DMS114 treated with DMSO at 0.1 percent for 48 hours (cell line): Measurements from ENCODE around the gene G6PC1.
"Not testable (repeated sequence)": the region's sequence is repeated elsewhere in the genome, so short reads cannot be mapped to it uniquely, and the experiment has no call there.

Source experiments
- DNase-seq: peaks from one replicate; lab custom pipeline; 2025; ENCODE audit not compliant: unreplicated experiment; lab: John Stamatoyannopoulos, UW

Gene G6PC1

DNA sequence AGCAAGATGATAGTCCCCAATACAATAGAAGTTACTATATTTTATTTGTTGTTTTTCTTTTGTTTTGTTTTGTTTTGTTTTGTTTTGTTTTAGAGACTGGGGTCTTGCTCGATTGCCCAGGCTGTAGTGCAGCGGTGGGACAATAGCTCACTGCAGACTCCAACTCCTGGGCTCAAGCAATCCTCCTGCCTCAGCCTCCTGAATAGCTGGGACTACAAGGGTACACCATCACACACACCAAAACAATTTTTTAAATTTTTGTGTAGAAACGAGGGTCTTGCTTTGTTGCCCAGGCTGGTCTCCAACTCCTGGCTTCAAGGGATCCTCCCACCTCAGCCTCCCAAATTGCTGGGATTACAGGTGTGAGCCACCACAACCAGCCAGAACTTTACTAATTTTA, 618 bp upstream of the G6PC1 start:
- not testable (repeated sequence) for DNase-seq

DNA sequence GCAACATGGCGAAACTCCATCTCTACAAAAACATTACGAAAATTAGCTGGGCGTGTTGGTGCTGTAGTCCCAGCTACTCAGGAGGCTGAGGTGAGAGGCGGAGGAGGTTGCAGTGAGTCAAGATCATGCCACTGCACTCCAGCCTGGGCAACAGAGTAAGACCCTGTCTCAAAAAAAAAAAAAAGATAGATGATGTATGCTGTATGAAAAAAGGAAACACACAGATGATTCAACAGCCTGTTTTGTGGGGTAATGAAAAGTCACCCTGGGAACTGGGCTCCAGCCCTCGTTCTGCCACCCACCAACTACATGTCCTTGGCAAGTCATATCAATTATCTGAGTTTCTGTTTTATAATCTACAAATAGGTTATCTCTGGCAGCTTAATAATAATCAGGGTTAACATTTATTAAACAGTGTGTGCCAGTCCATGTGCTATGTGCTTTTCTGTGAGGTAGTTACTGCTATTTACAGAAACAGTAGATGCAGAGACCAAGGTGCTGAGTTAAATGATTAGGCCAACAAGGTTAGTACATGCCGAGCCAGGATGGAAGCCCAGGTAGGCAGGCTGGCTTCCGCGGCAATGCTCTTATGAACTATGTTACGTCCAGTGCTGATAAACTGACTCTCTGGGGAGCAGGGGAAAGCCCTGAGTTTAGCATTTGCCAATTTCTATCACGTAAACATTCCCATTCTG, 1.1 kb downstream of the G6PC1 start:
- no peak for DNase-seq

DNA sequence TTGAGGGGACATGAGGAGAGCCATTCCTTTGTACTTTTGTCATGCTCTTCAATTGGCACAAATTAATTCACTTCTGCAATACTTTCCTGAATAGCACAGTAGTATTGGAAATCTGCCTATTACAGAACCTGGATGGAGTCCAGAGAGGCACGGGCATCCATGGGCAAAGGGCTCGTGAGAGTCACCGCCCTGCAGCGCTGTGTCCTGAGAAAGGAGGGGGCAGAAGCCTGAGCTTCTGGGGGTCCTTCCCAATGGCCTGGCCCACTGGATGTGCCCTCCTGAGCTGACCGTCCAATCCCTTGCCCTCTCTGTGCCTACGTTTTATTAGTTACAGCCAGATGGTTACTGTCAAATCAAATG, 3.5 kb downstream of the G6PC1 start:
- no peak for DNase-seq

DNA sequence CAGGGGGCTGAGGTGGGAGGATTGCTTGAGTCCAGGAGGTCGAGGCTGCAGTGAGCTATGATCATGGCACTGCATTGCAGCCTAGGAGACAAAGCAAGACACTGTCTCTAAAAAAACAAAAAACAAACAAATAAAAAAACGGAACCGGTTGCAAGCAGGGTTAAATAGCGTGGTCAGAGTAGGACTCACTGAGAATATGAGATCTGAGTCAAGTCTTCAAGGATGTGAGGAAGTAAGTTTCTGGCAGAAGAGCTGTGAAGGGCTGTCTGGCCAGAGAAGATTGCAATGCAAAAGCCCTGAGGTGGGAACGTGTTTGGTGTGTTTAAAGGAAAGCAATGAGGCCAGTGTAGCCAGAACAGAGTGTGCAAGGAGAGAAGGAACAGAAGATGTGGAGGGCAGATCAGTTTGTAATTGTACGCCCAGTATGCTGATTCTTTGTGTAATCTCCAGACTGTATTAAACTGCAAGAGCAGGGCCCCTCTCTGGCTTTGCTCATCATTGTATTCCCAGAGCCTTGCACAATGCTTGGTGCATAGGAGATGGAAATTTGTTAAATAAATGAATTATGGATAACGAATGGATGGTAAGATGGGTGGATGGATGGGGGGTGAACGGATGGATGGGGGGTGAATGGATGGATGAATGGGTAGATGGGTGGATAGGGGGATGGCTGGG, 6.3 kb downstream of the G6PC1 start:
- no peak for DNase-seq

DNA sequence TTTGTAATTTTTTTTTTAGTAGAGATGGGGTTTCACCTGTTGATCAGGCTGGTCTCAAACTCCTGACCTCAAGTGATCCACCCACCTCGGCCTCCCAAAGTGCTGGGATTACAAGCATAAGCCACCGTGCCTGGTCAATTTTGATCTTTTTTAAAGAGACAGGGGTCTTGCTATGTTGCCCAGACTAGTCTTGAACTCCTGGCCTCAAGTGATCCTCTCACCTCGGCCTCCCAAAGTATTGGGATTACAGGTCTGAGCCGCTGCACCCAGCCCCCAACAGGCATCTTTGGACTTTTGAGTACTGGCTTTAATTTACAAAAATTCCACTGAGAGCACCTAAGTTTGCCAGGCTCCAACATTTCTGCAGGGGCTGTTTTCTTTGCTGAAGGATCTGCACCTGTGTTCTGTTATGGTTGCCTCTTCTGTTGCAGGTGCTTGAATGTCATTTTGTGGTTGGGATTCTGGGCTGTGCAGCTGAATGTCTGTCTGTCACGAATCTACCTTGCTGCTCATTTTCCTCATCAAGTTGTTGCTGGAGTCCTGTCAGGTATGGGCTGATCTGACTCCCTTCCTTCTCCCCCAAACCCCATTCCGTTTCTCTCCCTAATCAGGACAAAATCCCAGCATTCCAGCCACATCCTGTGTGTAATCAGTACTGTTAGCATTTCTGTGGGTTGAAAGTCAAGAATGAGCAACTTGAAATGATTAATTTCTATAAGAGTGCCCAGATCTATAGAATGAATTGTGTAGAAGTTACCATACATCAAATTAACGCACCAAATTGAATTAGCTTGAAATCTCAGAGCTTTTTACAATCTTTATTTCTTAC, 8.5 kb downstream of the G6PC1 start:
- no peak for DNase-seq

DNA sequence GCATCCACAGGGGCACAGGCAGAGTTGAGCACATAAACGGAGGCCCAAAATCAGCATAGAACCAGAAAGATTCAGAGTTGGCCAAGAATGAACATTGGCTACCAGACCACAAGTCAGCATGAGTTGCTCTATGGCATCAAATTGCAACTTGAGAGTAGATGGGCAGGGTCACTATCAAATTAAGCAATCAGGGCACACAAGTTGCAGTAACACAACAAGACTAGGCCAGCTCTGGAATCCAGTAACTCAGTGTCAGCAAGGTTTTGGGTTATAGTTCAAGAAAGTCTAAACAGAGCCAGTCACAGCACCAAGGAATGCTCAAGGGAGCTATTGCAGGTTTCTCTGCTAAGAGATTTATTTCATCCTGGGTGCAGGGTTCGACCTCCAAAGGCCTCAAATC, 12.9 kb downstream of the G6PC1 start:
- no peak for DNase-seq

DNA sequence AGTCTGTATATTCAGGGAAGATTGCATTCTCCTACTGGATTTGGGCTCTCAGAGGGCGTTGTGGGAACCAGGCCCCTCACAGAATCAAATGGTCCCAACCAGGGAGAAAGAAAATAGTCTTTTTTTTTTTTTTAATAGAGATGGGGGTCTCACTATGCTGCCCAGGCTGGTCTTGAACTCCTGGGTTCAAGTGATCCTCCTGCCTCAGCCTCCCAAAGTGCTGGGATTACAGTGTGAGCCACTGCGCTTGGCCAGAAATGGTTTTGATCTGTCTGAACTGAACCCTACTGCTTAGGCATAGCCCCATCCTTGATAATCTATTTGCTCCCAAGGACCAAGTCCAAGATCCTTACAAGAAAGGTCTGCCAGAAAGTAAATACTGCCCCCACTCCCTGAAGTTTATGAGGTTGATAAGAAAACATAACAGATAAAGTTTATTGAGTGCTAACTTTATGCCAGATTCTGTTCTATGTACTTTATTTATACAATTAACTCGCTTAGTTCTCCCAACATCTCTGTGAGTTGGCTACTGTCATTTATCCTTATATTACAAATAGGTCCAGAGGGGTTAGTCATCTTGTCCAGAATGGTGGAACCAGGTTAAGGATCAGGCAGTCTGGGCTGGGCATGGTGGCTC, 13.5 kb downstream of the G6PC1 start:
- no peak for DNase-seq

DNA sequence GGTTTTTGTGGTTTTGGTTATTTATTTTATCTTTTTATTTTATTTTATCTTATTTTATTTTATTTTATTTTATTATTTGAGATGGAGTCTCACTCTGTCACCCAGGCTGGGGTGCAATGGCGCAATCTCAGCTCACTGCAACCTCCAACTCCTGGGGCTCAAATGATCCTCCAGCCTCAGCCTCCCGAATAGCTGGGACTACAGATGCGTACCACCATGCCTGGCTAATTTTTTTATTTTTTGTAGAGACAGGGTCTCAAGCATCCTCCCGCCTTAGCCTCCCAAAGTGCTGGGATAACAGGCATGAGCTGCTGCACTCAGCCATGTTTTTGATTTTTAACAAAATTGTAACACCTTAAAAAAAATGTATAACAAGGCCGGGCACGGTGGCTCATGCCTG, 14.7 kb downstream of the G6PC1 start:
- not testable (repeated sequence) for DNase-seq

DNA sequence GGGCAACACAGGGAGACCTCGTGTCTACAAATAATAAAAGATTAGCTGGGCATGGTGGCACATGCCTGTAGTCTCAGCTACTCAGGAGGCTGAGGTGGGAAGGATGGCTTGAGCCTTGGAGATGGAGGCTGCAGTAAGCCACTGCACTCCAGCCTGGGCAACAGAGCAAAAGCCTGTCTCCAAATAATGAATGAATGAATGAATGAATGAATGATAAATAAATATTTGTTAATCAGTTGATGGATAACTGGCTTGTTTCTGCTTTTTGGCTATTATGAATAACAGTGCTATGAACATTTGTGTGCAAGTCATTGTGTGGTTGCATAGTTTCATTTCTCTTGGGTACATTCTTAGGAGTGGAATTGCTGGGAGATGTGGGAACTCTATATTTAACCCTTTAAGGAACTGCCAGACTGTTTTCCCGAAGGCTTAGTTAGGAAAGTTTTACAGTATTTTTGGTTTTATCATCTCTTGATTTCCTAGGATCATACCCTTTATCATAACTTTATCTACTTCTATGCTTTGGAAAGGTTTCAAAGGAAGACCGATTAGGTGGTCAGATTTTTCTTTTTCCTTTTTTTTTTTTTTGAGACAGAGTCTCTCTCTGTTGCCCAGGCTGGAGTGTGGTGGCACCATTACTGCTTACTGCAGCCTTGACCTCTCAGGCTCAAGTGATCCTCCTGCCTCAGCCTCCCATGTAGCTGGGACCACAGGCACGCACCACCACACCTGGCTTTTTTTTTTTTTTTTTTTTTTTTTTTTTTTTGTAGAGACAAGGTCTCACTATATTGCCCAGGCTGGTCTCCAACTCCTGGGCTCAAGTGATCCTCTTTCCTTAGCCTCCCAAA, 16.0 kb downstream of the G6PC1 start:
- not testable (repeated sequence) for DNase-seq

DNA sequence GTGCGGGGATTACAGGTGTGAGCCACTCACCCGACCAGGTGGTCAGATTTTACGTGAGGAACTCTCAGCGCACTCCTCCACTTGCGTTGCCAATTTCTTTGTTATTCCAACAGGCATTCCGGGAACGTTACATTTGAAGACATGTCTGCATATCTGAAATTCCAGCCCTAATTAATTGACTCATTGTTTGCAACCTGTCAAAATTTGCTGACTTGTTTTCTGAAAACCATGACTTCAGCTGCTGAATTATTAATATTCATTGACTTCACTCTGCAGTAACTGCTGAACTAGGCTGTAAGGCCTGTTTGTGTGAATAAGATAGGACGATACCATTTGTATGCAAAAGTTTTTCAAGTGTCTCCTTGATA, 16.6 kb downstream of the G6PC1 start:
- DNase-seq = no peak

DNA sequence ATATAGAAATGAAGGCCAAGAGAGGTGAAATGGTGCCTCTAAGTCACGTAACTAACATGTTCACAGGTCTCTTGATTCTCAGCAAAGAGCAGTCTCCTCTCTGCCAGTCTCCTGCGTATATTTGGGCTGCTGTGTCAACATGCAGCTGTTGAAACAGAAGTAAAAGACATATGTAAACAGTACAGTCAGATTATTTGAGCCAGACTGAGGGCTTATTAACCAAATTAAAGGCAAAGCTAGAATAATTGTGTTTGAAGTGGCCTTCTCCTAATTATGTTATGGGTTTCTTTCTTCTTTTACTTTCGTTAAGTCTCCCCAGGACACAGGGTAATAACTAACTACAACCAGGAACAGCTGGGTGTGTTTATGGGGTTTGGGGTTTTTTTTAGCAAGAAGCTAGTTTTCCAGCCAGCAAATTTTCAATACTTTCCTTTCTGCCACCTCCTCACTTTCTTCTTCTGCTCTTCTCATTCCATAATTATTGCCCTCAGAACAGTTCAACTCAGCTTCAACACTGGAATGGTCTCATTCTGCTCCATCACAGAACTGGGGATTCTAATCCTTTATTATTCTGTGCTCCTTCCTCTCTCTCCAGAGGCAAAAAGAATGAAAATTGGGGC, 18.4 kb downstream of the G6PC1 start:
- no peak for DNase-seq

DNA sequence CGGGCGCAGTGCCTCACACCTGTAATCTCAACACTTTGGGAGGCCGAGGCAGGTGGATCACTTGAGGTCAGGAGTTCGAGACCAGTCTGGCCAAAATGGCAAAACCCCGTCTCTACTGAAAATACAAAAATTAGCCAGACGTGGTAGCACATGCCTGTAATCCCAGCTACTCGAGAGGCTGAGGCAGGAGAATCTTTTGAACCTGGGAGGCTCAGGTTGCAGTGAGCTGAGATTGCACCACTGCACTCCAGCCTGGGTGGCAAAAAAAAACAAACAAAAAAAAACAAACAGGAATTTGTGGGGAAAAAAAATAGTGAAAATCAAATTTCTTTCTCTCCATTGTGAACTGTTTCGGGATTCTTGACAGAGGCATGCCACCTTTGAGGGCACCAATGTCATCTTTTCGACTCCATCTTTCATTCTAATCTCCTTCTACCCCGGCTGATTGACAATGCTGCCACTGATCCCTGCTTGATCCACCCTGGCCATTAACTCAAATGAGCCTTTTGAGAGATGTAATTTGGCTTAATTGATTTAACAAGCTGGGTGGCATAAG, 19.0 kb downstream of the G6PC1 start:
- DNase-seq = not testable (repeated sequence)

DNA sequence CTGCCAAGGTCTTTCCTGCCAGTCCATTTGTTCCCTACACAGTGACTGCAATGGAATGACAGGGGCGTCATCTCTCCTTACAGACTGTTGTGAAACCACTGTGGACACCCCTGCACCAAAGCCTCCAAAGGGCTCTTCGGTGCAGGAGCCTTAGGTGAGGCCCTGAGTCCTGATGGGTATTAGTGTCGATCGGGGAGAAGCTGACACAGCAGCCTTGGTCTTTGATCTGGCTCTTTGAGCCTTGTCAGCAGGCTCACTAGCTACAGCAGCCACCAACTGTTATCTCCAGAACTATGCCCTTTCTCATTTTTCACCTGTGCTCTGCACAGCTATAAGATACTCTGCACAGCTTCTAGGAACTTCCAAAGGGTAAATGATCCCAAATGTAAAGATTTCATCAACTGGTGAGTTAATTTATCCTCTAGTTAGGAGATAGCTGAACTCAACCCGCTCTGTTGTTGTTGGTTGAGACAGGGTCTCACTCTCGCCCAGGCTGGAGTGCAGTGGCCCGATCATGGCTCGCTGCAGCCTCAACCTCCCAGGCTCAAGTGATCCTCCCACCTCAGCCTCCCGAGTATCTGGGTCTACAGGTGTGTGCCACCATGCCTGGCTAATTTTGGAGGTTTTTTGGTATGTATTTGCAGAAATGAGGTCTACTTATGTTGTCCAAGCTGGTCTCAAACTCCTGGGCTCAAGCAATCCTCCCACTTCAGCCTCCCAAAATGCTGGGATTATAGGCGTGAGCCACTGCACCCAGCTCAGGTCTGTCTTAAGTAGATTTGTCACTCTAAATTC, 19.7 kb downstream of the G6PC1 start:
- no peak for DNase-seq

DNA sequence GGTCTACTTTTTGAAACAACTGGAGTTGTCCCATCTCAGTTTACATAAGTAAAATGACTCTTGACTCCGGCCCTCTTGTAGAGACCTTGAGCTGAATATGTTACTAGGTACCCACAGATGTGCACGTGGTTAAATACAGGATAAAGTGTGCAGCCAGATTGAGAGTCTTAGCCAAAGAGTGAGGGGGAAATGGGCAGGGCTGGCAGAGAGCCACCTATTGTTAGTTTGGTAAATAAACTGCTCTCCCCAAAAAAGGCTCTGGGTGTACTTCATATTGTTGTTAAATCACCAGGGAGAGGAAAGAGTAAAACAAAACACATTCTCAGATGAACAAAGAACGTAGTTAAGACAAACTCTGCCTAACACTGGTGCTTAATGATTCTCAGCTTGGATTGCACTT, 20.3 kb downstream of the G6PC1 start:
- no peak for DNase-seq

DNA sequence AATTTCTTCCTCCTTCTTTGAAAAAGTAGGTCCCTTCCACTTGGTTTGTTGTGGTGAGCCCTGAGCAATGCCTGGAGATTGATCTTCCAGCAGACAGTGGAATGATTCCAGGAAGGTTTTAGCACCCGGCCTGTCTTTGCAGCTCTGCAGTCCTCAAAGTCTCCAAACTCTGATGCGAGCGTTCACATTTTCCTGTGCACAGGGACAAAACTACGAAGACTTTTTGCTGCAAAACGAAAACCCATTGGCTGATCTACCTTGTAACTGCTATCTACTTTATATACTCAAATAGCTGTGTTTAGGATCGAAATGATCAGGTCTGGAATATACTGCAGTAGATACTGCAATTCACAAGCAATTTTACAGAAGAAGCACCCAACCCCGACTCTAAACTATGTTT, 21.7 kb downstream of the G6PC1 start:
- no peak for DNase-seq

DNA sequence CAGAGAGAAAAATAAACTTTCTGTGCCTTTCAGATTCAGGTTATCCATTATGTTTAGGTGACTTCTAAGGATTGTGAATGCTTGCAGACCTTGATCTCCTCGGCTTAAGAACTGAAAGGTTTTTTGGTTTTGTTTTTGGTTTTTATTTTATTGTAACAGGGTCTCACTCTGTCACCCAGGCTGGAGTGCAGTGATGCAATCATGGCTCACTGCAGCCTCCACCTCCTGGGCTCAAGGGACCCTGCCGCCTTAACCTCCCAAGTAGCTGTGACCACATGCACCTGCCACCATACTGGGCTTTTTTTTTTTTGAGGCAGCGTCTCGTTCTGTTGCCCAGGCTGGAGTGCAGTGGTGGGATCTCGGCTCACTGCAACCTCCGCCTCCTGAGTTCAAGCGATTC, 22.9 kb downstream of the G6PC1 start:
- not testable (repeated sequence) for DNase-seq

DNA sequence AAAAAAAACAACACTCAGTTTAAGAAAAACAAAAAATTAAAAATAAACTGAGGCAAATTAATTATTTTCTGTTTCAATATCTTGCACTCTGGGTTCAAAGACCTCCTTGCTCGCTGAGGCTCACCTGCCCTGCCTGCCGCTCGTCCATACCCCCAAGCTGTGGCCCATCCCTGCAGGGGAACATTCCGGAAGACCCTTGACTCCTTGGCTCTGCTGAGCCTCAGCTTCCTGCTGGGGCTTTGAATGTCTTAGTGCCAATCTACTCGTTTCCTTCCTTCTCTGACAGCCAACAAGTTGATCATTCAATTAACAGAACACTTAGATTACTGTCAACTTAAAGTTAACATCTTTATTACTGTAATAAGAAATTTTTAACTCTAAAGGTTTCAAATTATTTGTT, 24.3 kb downstream of the G6PC1 start:
- no peak for DNase-seq

DNA sequence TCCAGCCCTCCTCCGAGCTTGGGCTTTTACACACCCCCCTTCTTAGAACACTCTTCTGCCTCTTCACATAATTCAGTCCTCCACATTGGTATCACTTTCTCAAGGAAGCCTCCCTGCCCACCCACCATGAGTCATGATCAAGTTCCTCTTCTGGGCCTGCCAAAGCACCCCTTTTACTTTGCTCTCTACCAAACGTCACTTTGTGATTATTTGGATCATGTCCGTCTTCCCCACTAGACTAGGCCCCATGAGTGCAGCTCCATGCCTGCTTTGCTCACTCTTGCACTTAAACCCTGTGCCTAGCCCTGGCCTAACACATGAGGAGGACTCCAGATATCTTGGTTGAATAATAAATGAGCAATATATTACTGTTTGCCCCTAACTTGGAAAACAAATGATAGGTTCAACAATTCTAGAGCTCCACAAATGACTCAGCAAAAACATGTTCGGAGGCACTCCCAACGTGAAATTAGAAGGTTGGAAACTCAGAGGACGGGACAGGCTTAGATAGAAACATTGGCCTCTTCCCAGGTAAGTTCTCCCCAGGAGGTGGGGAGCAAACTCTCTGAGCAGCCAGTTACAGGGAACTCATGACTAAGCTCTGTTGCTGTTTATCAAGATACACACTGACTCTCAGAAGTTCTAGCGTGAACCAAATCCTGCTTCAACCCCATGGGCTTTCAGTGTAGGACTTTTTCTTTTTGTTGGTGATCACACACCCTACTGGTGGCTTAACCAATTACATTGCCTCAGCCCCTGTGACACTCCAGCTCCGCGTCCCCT, 28.3 kb downstream of the G6PC1 start:
- peak; percentile 15 for DNase-seq

DNA sequence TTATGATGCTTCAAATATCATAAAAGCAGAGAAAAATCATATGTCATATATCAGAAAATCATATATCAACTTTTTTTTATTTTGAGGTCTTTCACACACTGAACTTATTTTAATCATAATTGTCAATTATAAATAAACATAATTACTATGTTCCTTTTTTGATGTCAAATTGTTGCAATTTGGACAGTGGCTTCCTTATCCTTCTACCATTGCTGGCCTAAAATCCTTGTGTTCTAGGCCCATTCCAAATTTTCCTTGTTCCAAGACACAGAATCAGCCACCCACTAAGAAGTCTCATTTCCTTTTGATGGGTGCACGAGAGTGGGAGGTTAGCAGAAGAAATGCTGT, 28.9 kb downstream of the G6PC1 start:
- DNase-seq = no peak
